ENCODE measurements around the gene SLC6A18. TPM values are rescaled to one million over a fixed set of nuclear protein-coding genes. Genes with fewer than 3 reads are reported as not detected.

Gene SLC6A18
- total and polyA plus RNA-seq, 9 of the 15 experiments (the other 6 are each of a cell fraction or from before 2014, with no cell fraction given): not detected

DNA sequence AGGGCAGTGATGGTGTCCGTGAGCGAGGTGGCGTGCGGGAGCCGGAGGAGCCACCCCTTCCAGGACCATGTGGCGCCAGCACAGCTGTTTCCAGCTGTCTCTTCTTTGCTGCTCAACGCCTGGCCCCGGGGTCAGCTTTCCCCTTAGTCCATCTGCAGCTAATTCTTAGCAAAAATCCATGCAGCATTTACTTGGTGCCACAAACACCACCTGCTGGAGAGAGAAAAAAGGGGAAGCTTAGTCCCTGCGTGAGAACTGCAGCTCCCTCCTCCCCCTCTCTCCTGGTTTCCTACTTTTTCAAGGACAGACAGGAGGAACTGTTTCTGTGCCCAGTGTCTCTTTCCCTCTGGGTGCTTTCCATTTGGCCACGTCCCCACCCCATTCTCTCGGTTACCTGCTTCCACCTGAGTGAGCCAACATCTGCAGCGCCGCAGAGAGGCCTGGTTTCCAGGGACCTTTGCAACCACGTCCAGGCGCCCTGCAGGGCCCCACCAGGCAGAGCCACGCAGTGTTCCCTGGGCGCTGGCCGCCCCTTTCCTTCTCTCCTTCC lies 20.4 kb upstream of the SLC6A18 start (continued):
- TF ChIP-seq, protein P1, sequence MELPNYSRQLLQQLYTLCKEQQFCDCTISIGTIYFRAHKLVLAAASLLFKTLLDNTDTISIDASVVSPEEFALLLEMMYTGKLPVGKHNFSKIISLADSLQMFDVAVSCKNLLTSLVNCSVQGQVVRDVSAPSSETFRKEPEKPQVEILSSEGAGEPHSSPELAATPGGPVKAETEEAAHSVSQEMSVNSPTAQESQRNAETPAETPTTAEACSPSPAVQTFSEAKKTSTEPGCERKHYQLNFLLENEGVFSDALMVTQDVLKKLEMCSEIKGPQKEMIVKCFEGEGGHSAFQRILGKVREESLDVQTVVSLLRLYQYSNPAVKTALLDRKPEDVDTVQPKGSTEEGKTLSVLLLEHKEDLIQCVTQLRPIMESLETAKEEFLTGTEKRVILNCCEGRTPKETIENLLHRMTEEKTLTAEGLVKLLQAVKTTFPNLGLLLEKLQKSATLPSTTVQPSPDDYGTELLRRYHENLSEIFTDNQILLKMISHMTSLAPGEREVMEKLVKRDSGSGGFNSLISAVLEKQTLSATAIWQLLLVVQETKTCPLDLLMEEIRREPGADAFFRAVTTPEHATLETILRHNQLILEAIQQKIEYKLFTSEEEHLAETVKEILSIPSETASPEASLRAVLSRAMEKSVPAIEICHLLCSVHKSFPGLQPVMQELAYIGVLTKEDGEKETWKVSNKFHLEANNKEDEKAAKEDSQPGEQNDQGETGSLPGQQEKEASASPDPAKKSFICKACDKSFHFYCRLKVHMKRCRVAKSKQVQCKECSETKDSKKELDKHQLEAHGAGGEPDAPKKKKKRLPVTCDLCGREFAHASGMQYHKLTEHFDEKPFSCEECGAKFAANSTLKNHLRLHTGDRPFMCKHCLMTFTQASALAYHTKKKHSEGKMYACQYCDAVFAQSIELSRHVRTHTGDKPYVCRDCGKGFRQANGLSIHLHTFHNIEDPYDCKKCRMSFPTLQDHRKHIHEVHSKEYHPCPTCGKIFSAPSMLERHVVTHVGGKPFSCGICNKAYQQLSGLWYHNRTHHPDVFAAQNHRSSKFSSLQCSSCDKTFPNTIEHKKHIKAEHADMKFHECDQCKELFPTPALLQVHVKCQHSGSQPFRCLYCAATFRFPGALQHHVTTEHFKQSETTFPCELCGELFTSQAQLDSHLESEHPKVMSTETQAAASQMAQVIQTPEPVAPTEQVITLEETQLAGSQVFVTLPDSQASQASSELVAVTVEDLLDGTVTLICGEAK (IDR thresholded peaks at IDR 0.05): no peak
- TF ChIP-seq, protein P1 (CRISPR knock-in tag; IDR thresholded peaks at IDR 0.05): no peak
- TF ChIP-seq ZNF24 (IDR thresholded peaks at IDR 0.05): no peak
- peak; percentile 62; the same call in 1 of the 2 replicates for TF ChIP-seq KLF16 (IDR thresholded peaks at IDR 0.05)
- TF ChIP-seq E2F3 (CRISPR knock-in tag; IDR thresholded peaks at IDR 0.05): 0 out of 2 replicates have a peak, but pooled peaks have one; percentile 45
- no peak for TF ChIP-seq NFE2L1 (tag; IDR thresholded peaks at IDR 0.05; ENCODE audit: borderline replicate concordance, low read depth)
- TF ChIP-seq, protein P2, sequence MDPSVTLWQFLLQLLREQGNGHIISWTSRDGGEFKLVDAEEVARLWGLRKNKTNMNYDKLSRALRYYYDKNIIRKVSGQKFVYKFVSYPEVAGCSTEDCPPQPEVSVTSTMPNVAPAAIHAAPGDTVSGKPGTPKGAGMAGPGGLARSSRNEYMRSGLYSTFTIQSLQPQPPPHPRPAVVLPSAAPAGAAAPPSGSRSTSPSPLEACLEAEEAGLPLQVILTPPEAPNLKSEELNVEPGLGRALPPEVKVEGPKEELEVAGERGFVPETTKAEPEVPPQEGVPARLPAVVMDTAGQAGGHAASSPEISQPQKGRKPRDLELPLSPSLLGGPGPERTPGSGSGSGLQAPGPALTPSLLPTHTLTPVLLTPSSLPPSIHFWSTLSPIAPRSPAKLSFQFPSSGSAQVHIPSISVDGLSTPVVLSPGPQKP (CRISPR knock-in tag; IDR thresholded peaks at IDR 0.05): no peak
- TF ChIP-seq SNRNP70 (optimal IDR thresholded peaks at IDR 0.05; ENCODE audit: low read depth, low read length): no peak
- TF ChIP-seq, protein P3, sequence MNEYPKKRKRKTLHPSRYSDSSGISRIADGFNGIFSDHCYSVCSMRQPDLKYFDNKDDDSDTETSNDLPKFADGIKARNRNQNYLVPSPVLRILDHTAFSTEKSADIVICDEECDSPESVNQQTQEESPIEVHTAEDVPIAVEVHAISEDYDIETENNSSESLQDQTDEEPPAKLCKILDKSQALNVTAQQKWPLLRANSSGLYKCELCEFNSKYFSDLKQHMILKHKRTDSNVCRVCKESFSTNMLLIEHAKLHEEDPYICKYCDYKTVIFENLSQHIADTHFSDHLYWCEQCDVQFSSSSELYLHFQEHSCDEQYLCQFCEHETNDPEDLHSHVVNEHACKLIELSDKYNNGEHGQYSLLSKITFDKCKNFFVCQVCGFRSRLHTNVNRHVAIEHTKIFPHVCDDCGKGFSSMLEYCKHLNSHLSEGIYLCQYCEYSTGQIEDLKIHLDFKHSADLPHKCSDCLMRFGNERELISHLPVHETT (CRISPR knock-in tag; conservative IDR thresholded peaks at IDR 0.05 in 1 of 2, IDR thresholded peaks at IDR 0.05 in 1 of 2): no peak
- TF ChIP-seq, protein P4, sequence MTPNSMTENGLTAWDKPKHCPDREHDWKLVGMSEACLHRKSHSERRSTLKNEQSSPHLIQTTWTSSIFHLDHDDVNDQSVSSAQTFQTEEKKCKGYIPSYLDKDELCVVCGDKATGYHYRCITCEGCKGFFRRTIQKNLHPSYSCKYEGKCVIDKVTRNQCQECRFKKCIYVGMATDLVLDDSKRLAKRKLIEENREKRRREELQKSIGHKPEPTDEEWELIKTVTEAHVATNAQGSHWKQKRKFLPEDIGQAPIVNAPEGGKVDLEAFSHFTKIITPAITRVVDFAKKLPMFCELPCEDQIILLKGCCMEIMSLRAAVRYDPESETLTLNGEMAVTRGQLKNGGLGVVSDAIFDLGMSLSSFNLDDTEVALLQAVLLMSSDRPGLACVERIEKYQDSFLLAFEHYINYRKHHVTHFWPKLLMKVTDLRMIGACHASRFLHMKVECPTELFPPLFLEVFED (CRISPR knock-in tag; conservative IDR thresholded peaks at IDR 0.05): 0 out of 2 replicates have a peak, but pooled peaks have one; percentile 36
- TF ChIP-seq, protein P5, sequence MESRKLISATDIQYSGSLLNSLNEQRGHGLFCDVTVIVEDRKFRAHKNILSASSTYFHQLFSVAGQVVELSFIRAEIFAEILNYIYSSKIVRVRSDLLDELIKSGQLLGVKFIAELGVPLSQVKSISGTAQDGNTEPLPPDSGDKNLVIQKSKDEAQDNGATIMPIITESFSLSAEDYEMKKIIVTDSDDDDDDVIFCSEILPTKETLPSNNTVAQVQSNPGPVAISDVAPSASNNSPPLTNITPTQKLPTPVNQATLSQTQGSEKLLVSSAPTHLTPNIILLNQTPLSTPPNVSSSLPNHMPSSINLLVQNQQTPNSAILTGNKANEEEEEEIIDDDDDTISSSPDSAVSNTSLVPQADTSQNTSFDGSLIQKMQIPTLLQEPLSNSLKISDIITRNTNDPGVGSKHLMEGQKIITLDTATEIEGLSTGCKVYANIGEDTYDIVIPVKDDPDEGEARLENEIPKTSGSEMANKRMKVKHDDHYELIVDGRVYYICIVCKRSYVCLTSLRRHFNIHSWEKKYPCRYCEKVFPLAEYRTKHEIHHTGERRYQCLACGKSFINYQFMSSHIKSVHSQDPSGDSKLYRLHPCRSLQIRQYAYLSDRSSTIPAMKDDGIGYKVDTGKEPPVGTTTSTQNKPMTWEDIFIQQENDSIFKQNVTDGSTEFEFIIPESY (CRISPR knock-in tag; IDR thresholded peaks at IDR 0.05): peak; percentile 65
- TF ChIP-seq ZEB2 (IDR thresholded peaks at IDR 0.05): no peak

Data from K562 (cell line).